Activated T-helper 17 cell treated with anti-CD3 and anti-CD28 coated beads, Interleukin-2, amount 50 U/mL, for 72 hours (primary cell): ENCODE results near the gene HNRNPAB. TPM values are rescaled to one million over a fixed set of nuclear protein-coding genes. Genes with fewer than 3 reads are reported as not detected.
A peak's percentile ranks its signal among the peaks of the same experiment; 100 is the strongest.
"Not testable (repeated sequence)": the region's sequence is repeated elsewhere in the genome, so short reads cannot be mapped to it uniquely, and the experiment has no call there.

ENCODE experiments used
- ATAC-seq: fragments of 150-1000 bp; cut with Tn5 transposase; replicated peaks from 2 replicates; pipeline ENCODE4 v1.10.0; 2021; ENCODE audit warnings: mild to moderate bottlenecking, moderate library complexity
- H3K27ac Mint-ChIP-seq: one replicate; pipeline ENCODE4 v1.8.0; 2022; ENCODE audit warnings: mixed read lengths
- H3K27me3 Mint-ChIP-seq: one replicate; pipeline ENCODE4 v1.8.0; 2022; ENCODE audit warnings: mixed read lengths
- H3K36me3 Mint-ChIP-seq: one replicate; pipeline ENCODE4 v1.8.0; 2022; ENCODE audit warnings: low read depth, mild to moderate bottlenecking, mixed read lengths
- H3K4me1 Mint-ChIP-seq: one replicate; pipeline ENCODE4 v1.8.0; 2022; ENCODE audit warnings: mixed read lengths
- H3K4me3 Mint-ChIP-seq: one replicate; pipeline ENCODE4 v1.8.0; 2022; ENCODE audit warnings: mild to moderate bottlenecking, mixed read lengths
- H3K9me3 Mint-ChIP-seq: one replicate; pipeline ENCODE4 v1.8.0; 2022; ENCODE audit warnings: mixed read lengths
- total RNA-seq, 2 donors: library from RNA; stranded (reverse); gene quantifications; one replicate each; pipeline ENCODE4 v1.2.3, GENCODE V29; 2022

HNRNPAB gene
- total RNA-seq, 2 donors from 2014 or later, result 154 to 390 TPM

- Mint-ChIP-seq H3K4me3 (no peak overlapping the region), H3K27ac (no peak overlapping the region), H3K4me1 (no peaks in the 10 kb centered on the region), H3K27me3 (peaks cover 15% of the 10 kb centered on the region), H3K36me3 (no peaks in the 10 kb centered on the region), H3K9me3 (no peaks in the 10 kb centered on the region)
- ATAC-seq, result no peak
These were observed 14.9 kb upstream of the HNRNPAB start for GRCh38 chr5:178189433-178189832.

GRCh38 chr5:178191661-178192060 lies 12.7 kb upstream of the HNRNPAB start:
- peaks cover 18% of the 10 kb centered on the region for H3K27me3 Mint-ChIP-seq
- no peak overlapping the region for H3K27ac Mint-ChIP-seq
- no peak overlapping the region for H3K4me3 Mint-ChIP-seq
- H3K9me3 Mint-ChIP-seq, result no peaks in the 10 kb centered on the region
- no peak for ATAC-seq
- H3K4me1 Mint-ChIP-seq, result no peaks in the 10 kb centered on the region
- H3K36me3 Mint-ChIP-seq, result no peaks in the 10 kb centered on the region

- no peaks in the 10 kb centered on the region for H3K9me3 Mint-ChIP-seq
- peak; percentile 74 for ATAC-seq
- H3K4me3 Mint-ChIP-seq, result no peak overlapping the region
These were observed 12.1 kb upstream of the HNRNPAB start for GRCh38 chr5:178192244-178192643.

GRCh38 chr5:178192787-178193186 lies 11.5 kb upstream of the HNRNPAB start:
- Mint-ChIP-seq H3K36me3 (no peaks in the 10 kb centered on the region), H3K4me3 (no peak overlapping the region), H3K27ac (no peak overlapping the region), H3K4me1 (no peaks in the 10 kb centered on the region), H3K27me3 (peaks cover 18% of the 10 kb centered on the region), H3K9me3 (no peaks in the 10 kb centered on the region)
- no peak for ATAC-seq

More at GRCh38 chr5:178192244-178192643, 12.1 kb upstream of the HNRNPAB start:
- Mint-ChIP-seq H3K4me1 (no peaks in the 10 kb centered on the region), H3K27ac (no peak overlapping the region), H3K27me3 (peaks cover 18% of the 10 kb centered on the region), H3K36me3 (no peaks in the 10 kb centered on the region)

GRCh38 chr5:178193251-178193809 lies 11.0 kb upstream of the HNRNPAB start:
- Mint-ChIP-seq H3K4me3 (no peak overlapping the region), H3K27ac (no peak overlapping the region), H3K27me3 (peaks cover 17% of the 10 kb centered on the region), H3K9me3 (no peaks in the 10 kb centered on the region), H3K36me3 (no peaks in the 10 kb centered on the region), H3K4me1 (no peaks in the 10 kb centered on the region)
- no peak for ATAC-seq

GRCh38 chr5:178194026-178194425 lies 10.3 kb upstream of the HNRNPAB start:
- Mint-ChIP-seq H3K9me3 (no peaks in the 10 kb centered on the region), H3K27me3 (peaks cover 11% of the 10 kb centered on the region), H3K4me1 (no peaks in the 10 kb centered on the region), H3K27ac (no peak overlapping the region), H3K36me3 (no peaks in the 10 kb centered on the region), H3K4me3 (no peak overlapping the region)
- ATAC-seq, result no peak

- no peaks in the 10 kb centered on the region for H3K4me1 Mint-ChIP-seq
- H3K27me3 Mint-ChIP-seq, result peaks cover 11% of the 10 kb centered on the region
- H3K27ac Mint-ChIP-seq, result no peak overlapping the region
- H3K4me3 Mint-ChIP-seq, result no peak overlapping the region
- H3K9me3 Mint-ChIP-seq, result no peaks in the 10 kb centered on the region
- no peak for ATAC-seq
- H3K36me3 Mint-ChIP-seq, result no peaks in the 10 kb centered on the region
These were observed 8.0 kb upstream of the HNRNPAB start for GRCh38 chr5:178196281-178196812.

- no peaks in the 10 kb centered on the region for H3K4me1 Mint-ChIP-seq
- no peak overlapping the region for H3K27ac Mint-ChIP-seq
- ATAC-seq, result no peak
- peaks cover 11% of the 10 kb centered on the region for H3K27me3 Mint-ChIP-seq
- H3K9me3 Mint-ChIP-seq, result no peaks in the 10 kb centered on the region
- H3K4me3 Mint-ChIP-seq, result no peak overlapping the region
- H3K36me3 Mint-ChIP-seq, result no peaks in the 10 kb centered on the region
These were observed 7.3 kb upstream of the HNRNPAB start for GRCh38 chr5:178196986-178197385.

GRCh38 chr5:178198151-178198550 lies 6.2 kb upstream of the HNRNPAB start:
- H3K4me3 Mint-ChIP-seq, H3K27me3 Mint-ChIP-seq, H3K9me3 Mint-ChIP-seq, ATAC-seq, H3K27ac Mint-ChIP-seq, H3K36me3 Mint-ChIP-seq, H3K4me1 Mint-ChIP-seq: not testable (repeated sequence)

- Mint-ChIP-seq H3K9me3 (no peaks in the 10 kb centered on the region), H3K4me1 (no peaks in the 10 kb centered on the region)
These were observed 5.6 kb upstream of the HNRNPAB start for GRCh38 chr5:178198706-178199105.

GRCh38 chr5:178199581-178200434 lies 4.5 kb upstream of the HNRNPAB start:
- H3K4me3 Mint-ChIP-seq, result no peak overlapping the region

More at GRCh38 chr5:178198706-178199105, 5.6 kb upstream of the HNRNPAB start:
- H3K27ac Mint-ChIP-seq, result no peak overlapping the region
- H3K27me3 Mint-ChIP-seq, result peaks cover 4% of the 10 kb centered on the region
- ATAC-seq, result no peak
- no peak overlapping the region for H3K4me3 Mint-ChIP-seq
- H3K36me3 Mint-ChIP-seq, result no peaks in the 10 kb centered on the region

GRCh38 chr5:178201221-178201926 lies 3.0 kb upstream of the HNRNPAB start:
- H3K36me3 Mint-ChIP-seq, result peaks cover 19% of the 10 kb centered on the region
- no peaks in the 10 kb centered on the region for H3K9me3 Mint-ChIP-seq
- H3K27me3 Mint-ChIP-seq, result no peaks in the 10 kb centered on the region
- no peak for ATAC-seq
- peaks cover 11% of the 10 kb centered on the region for H3K4me1 Mint-ChIP-seq
- H3K27ac Mint-ChIP-seq, result no peak overlapping the region
- H3K4me3 Mint-ChIP-seq, result no peak overlapping the region

More at GRCh38 chr5:178199581-178200434, 4.5 kb upstream of the HNRNPAB start:
- H3K9me3 Mint-ChIP-seq, result no peaks in the 10 kb centered on the region
- peaks cover 7% of the 10 kb centered on the region for H3K36me3 Mint-ChIP-seq
- H3K4me1 Mint-ChIP-seq, result peaks cover 5% of the 10 kb centered on the region
- peaks cover 3% of the 10 kb centered on the region for H3K27me3 Mint-ChIP-seq
- no peak overlapping the region for H3K27ac Mint-ChIP-seq
- ATAC-seq, result no peak

- no peak for ATAC-seq
These were observed 2.5 kb upstream of the HNRNPAB start for GRCh38 chr5:178201927-178202235.

GRCh38 chr5:178202541-178202940 lies 1.8 kb upstream of the HNRNPAB start:
- H3K27me3 Mint-ChIP-seq, result no peaks in the 10 kb centered on the region
- no peak overlapping the region for H3K27ac Mint-ChIP-seq
- H3K36me3 Mint-ChIP-seq, result peaks cover 31% of the 10 kb centered on the region
- H3K9me3 Mint-ChIP-seq, result no peaks in the 10 kb centered on the region
- no peak for ATAC-seq
- peak overlapping the region; percentile 50 for H3K4me3 Mint-ChIP-seq
- H3K4me1 Mint-ChIP-seq, result peaks cover 21% of the 10 kb centered on the region

More at GRCh38 chr5:178201927-178202235, 2.5 kb upstream of the HNRNPAB start:
- Mint-ChIP-seq H3K27me3 (no peaks in the 10 kb centered on the region), H3K4me1 (peaks cover 16% of the 10 kb centered on the region), H3K36me3 (peaks cover 24% of the 10 kb centered on the region), H3K4me3 (no peak overlapping the region), H3K9me3 (no peaks in the 10 kb centered on the region), H3K27ac (no peak overlapping the region)
